Activated CD4-positive, alpha-beta T cell treated with anti-CD3 and anti-CD28 coated beads, Interleukin-2, amount 50 U/mL, for 16 hours (primary cell): ENCODE data around the gene TPCN1.

Experiments used
- DNase-seq: peaks from one replicate; pipeline ENCODE4 v3.0.0-alpha.2; 2020

The TPCN1 gene

GRCh38 chr12:113290506-113290905 lies 69.2 kb downstream of the TPCN1 start:
- no peak for DNase-seq

- DNase-seq: no peak
Observed at GRCh38 chr12:113291586-113291985, 70.3 kb downstream of the TPCN1 start.

GRCh38 chr12:113292091-113292490 lies 70.8 kb downstream of the TPCN1 start:
- no peak for DNase-seq

GRCh38 chr12:113292547-113292946 lies 71.3 kb downstream of the TPCN1 start:
- DNase-seq: no peak

GRCh38 chr12:113293100-113293499 lies 71.8 kb downstream of the TPCN1 start:
- DNase-seq: no peak

GRCh38 chr12:113295886-113296556 lies 74.8 kb downstream of the TPCN1 start:
- no peak for DNase-seq

GRCh38 chr12:113296557-113297213 lies 75.4 kb downstream of the TPCN1 start:
- DNase-seq: no peak

- DNase-seq: no peak
Observed at GRCh38 chr12:113297214-113297587, 75.9 kb downstream of the TPCN1 start.

- no peak for DNase-seq
Observed at GRCh38 chr12:113297621-113298471, 76.6 kb downstream of the TPCN1 start.

GRCh38 chr12:113298472-113298817 lies 77.2 kb downstream of the TPCN1 start:
- DNase-seq: no peak

- no peak for DNase-seq
Observed at GRCh38 chr12:113298861-113299545, 77.7 kb downstream of the TPCN1 start.

GRCh38 chr12:113299619-113300237 lies 78.5 kb downstream of the TPCN1 start:
- DNase-seq: no peak

GRCh38 chr12:113301811-113302210 lies 80.5 kb downstream of the TPCN1 start:
- no peak for DNase-seq

GRCh38 chr12:113302466-113302865 lies 81.2 kb downstream of the TPCN1 start:
- no peak for DNase-seq

GRCh38 chr12:113302886-113303640 lies 81.8 kb downstream of the TPCN1 start:
- DNase-seq: no peak

- DNase-seq: no peak
Observed at GRCh38 chr12:113305281-113305856, 84.1 kb downstream of the TPCN1 start.

- DNase-seq: no peak
Observed at GRCh38 chr12:113306382-113306781, 85.1 kb downstream of the TPCN1 start.

GRCh38 chr12:113310489-113310888 lies 89.2 kb downstream of the TPCN1 start:
- DNase-seq: peak; percentile 21

GRCh38 chr12:113314121-113314529 lies 92.9 kb downstream of the TPCN1 start:
- DNase-seq: no peak

GRCh38 chr12:113315358-113315757 lies 94.1 kb downstream of the TPCN1 start:
- DNase-seq: no peak

- DNase-seq: no peak
Observed at GRCh38 chr12:113316155-113316554, 94.9 kb downstream of the TPCN1 start.

- DNase-seq: no peak
Observed at GRCh38 chr12:113317122-113317521, 95.9 kb downstream of the TPCN1 start.
